Testis (tissue), 2 donors: ENCODE data around the gene U2SURP.
"Not testable (repeated sequence)": the region's sequence is repeated elsewhere in the genome, so short reads cannot be mapped to it uniquely, and the experiment has no call there.

ENCODE experiments used
- CTCF ChIP-seq, 3 experiments: fragments of 450-650 bp in 2 of 3; fragments of 200-600 bp in 1 of 3; sonication (generic) in 1 of 3; IDR thresholded peaks; one replicate each; pipeline ENCODE4 v1.5.1; 2016 to 2019; ENCODE audit warnings: antibody characterized with exemption in 3 of 3, mild to moderate bottlenecking in 2 of 3, moderate library complexity in 1 of 3
- POLR2A ChIP-seq: fragments of 450-650 bp; IDR thresholded peaks from one replicate; pipeline ENCODE4 v1.6.1; 2017; ENCODE audit warnings: antibody characterized with exemption, mild to moderate bottlenecking, moderate library complexity

- TF ChIP-seq CTCF (IDR thresholded peaks at IDR 0.05); POLR2A: not testable (repeated sequence)
Observed at GRCh38 chr3:142988826-142989225, 12.5 kb upstream of the U2SURP start.
